ENCODE measurements around the gene ULK4. TPM values are rescaled to one million over a fixed set of nuclear protein-coding genes. Genes with fewer than 3 reads are reported as not detected.
A peak's percentile ranks its signal among the peaks of the same experiment; 100 is the strongest.

ULK4 gene
- polyA plus RNA-seq, 1 of the 3 experiments (the other 2 are of a cell fraction), result 6.2 TPM

DNA sequence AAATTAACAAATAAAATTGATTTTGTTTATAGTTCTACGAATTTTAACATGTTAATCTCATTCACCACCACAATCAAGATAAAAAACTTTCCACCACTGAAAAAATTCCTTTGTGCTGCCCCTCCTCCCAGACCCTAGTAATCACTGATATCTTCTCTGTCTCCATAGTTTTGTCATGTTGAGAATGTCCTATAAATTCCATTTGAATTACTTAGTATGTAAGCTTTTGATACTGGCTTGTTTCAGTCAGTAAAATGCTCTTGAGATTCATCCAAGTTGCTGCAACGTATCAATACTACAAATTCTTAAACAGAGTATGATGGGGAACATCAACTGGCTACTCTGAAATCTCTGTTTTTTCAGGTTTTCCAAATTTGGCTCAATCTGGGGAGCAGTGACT is 633.0 kb downstream of the ULK4 start:
- peaks cover 8% of the 10 kb centered on the region for H3F3A ChIP-seq (replicated peaks; ENCODE audit: insufficient read depth)
- ChIA-PET CTCF (interaction anchor here (1.8 to 2.7 kb wide), 2 partner anchors 8 to 12 kb away, joined by 7 to 14 read pairs; no protein-coding TSS in a partner anchor), POLR2A (no interaction called here)
- DNase-seq, result no peak
- no peak overlapping the region for H2AFZ ChIP-seq (ENCODE audit: low read depth)
- 22% methylated on average over 2 of the region's 2 CpGs for WGBS (ENCODE audit: low lambda C conversion rate)
- H3K4me1 ChIP-seq (ENCODE audit: control insufficient read depth in 1 of 2, insufficient read depth in 2 of 2, low read depth in 1 of 2, low read length in 1 of 2), result peaks cover 14 to 20% of the 10 kb centered on the region in 2 experiments; a peak in 3 of 4 replicates
- no peak overlapping the region for H3K4me3 ChIP-seq (ENCODE audit: low read depth in 2 of 2, low read length in 1 of 2)
- H3K9me3 ChIP-seq, result no peaks in the 10 kb centered on the region
- no peaks in the 10 kb centered on the region for H3K27me3 ChIP-seq (ENCODE audit: insufficient read depth)
- TF ChIP-seq, protein P1, sequence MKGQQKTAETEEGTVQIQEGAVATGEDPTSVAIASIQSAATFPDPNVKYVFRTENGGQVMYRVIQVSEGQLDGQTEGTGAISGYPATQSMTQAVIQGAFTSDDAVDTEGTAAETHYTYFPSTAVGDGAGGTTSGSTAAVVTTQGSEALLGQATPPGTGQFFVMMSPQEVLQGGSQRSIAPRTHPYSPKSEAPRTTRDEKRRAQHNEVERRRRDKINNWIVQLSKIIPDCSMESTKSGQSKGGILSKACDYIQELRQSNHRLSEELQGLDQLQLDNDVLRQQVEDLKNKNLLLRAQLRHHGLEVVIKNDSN (IDR thresholded peaks at IDR 0.05; ENCODE audit: borderline replicate concordance, low read depth), result no peak
- TF ChIP-seq, protein P2, sequence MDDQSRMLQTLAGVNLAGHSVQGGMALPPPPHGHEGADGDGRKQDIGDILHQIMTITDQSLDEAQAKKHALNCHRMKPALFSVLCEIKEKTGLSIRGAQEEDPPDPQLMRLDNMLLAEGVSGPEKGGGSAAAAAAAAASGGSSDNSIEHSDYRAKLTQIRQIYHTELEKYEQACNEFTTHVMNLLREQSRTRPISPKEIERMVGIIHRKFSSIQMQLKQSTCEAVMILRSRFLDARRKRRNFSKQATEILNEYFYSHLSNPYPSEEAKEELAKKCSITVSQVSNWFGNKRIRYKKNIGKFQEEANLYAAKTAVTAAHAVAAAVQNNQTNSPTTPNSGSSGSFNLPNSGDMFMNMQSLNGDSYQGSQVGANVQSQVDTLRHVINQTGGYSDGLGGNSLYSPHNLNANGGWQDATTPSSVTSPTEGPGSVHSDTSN (IDR thresholded peaks at IDR 0.05), result peak; percentile 38; the same call in 1 of the 2 replicates
- TF ChIP-seq TCF12 (IDR thresholded peaks at IDR 0.05), result peak; percentile 52
- TF ChIP-seq TEAD4 (IDR thresholded peaks at IDR 0.05; ENCODE audit: borderline replicate concordance, insufficient read depth), result no peak
- TF ChIP-seq FOSL2 (IDR thresholded peaks at IDR 0.05; ENCODE audit: borderline replicate concordance, low read depth), result no peak
- TF ChIP-seq ELF1 (IDR thresholded peaks at IDR 0.05), result no peak
- no peak for TF ChIP-seq YY1 (IDR thresholded peaks at IDR 0.05; ENCODE audit: low read depth)
- no peak for TF ChIP-seq EZH2phosphoT487 (IDR thresholded peaks at IDR 0.05; ENCODE audit: borderline replicate concordance, low read depth)
- H3K36me3 ChIP-seq (replicated peaks in 1 of 2; ENCODE audit: control insufficient read depth in 1 of 2, insufficient read depth in 2 of 2, low read length in 1 of 2), result no peaks in the 10 kb centered on the region
- no peaks in the 10 kb centered on the region for H3K9me2 ChIP-seq
- H3K79me2 ChIP-seq (ENCODE audit: insufficient read depth), result no peaks in the 10 kb centered on the region
- H3K9ac ChIP-seq, result no peak overlapping the region
- no peak overlapping the region for H3K4me2 ChIP-seq
- no peaks in the 10 kb centered on the region for H4K20me1 ChIP-seq (ENCODE audit: insufficient read depth)
- no peak overlapping the region; a peak in 1 of 4 replicates for H3K27ac ChIP-seq (ENCODE audit: low read depth in 2 of 2, low read length in 1 of 2)

GRCh38 chr3:41327718-41328117 is 634.2 kb downstream of the ULK4 start:
- DNase-seq, result no peak
- Histone ChIP-seq H3K4me1 (ENCODE audit: control insufficient read depth in 1 of 2, insufficient read depth in 2 of 2, low read depth in 1 of 2, low read length in 1 of 2) (peaks cover 14 to 20% of the 10 kb centered on the region in 2 experiments; a peak in 3 of 4 replicates), H3K79me2 (ENCODE audit: insufficient read depth) (no peaks in the 10 kb centered on the region), H4K20me1 (ENCODE audit: insufficient read depth) (no peaks in the 10 kb centered on the region), H3K9ac (no peak overlapping the region), H3K4me2 (no peak overlapping the region), H3K27me3 (ENCODE audit: insufficient read depth) (no peaks in the 10 kb centered on the region), H3F3A (replicated peaks; ENCODE audit: insufficient read depth) (peaks cover 8% of the 10 kb centered on the region), H3K9me2 (no peaks in the 10 kb centered on the region), H3K36me3 (replicated peaks in 1 of 2; ENCODE audit: control insufficient read depth in 1 of 2, insufficient read depth in 2 of 2, low read length in 1 of 2) (no peaks in the 10 kb centered on the region), H2AFZ (ENCODE audit: low read depth) (no peak overlapping the region), H3K9me3 (no peaks in the 10 kb centered on the region), H3K4me3 (ENCODE audit: low read depth in 2 of 2, low read length in 1 of 2) (no peak overlapping the region), H3K27ac (ENCODE audit: low read depth in 2 of 2, low read length in 1 of 2) (no peak overlapping the region)
- POLR2A ChIA-PET, result no interaction called here
- CTCF ChIA-PET, result interaction anchor here (1.5 to 1.8 kb wide), 2 partner anchors 9 to 20 kb away, joined by 3 to 7 read pairs; no protein-coding TSS in a partner anchor
- WGBS (ENCODE audit: low lambda C conversion rate), result 84% methylated on average over 6 of the region's 6 CpGs
- TF ChIP-seq JUND (IDR thresholded peaks at IDR 0.05), result no peak
- TF ChIP-seq MAX (IDR thresholded peaks at IDR 0.05; ENCODE audit: low read depth), result no peak
- TF ChIP-seq NRF1 (IDR thresholded peaks at IDR 0.05; ENCODE audit: low read depth, low read length), result no peak
- TF ChIP-seq CTCF (IDR thresholded peaks at IDR 0.05), result no peak
- TF ChIP-seq RXRA (IDR thresholded peaks at IDR 0.05; ENCODE audit: borderline replicate concordance, low read depth), result no peak
- no peak for TF ChIP-seq RCOR1 (IDR thresholded peaks at IDR 0.05; ENCODE audit: low read length)
- TF ChIP-seq EZH2phosphoT487 (IDR thresholded peaks at IDR 0.05; ENCODE audit: borderline replicate concordance, low read depth), result no peak
